Measurements from ENCODE around the gene KLF3. TPM values are rescaled to one million over a fixed set of nuclear protein-coding genes. Genes with fewer than 3 reads are reported as not detected.

The KLF3 gene
- total RNA-seq, 1 donor from 2014 or later = 24.8 TPM

GRCh38 chr4:38691251-38692008 lies 27.4 kb downstream of the KLF3 start:
- peaks cover 24% of the 10 kb centered on the region for H4K20me1 ChIP-seq (ENCODE audit: low read depth)
- H3K27me3 ChIP-seq = no peaks in the 10 kb centered on the region
- H3K4me3 ChIP-seq = no peak overlapping the region
- TF ChIP-seq EZH2 (IDR thresholded peaks at IDR 0.05) (no peak), EZH2phosphoT487 (IDR thresholded peaks at IDR 0.05) (no peak), CTCF (IDR thresholded peaks at IDR 0.05) (no peak)
- no peaks in the 10 kb centered on the region for H3K9me3 ChIP-seq (ENCODE audit: low read depth)
- peaks cover 6% of the 10 kb centered on the region for H3K27me3 Mint-ChIP-seq (ENCODE audit: insufficient read depth, low read depth)
- peaks cover 62% of the 10 kb centered on the region for H3K36me3 Mint-ChIP-seq
- H3K27ac ChIP-seq = no peak overlapping the region
- peaks cover 24% of the 10 kb centered on the region for H3K79me2 ChIP-seq (ENCODE audit: low read depth)
- H3K9me3 Mint-ChIP-seq = no peaks in the 10 kb centered on the region
- H3K4me1 ChIP-seq = no peaks in the 10 kb centered on the region
- no peaks in the 10 kb centered on the region for H3F3A ChIP-seq (ENCODE audit: low read depth)
- H3K4me2 ChIP-seq = no peak overlapping the region
- DNase-seq (ENCODE audit: low spot score) = no peak
- no peaks in the 10 kb centered on the region for H3K4me1 Mint-ChIP-seq
- H3K27ac Mint-ChIP-seq = no peak overlapping the region
- H3K36me3 ChIP-seq = peaks cover 30% of the 10 kb centered on the region
- H3K9ac ChIP-seq = no peak overlapping the region
- H3K4me3 Mint-ChIP-seq = no peak overlapping the region
- H2AFZ ChIP-seq (replicated peaks) = no peak overlapping the region

GRCh38 chr4:38692421-38692820 lies 28.4 kb downstream of the KLF3 start:
- no peak overlapping the region for H2AFZ ChIP-seq (replicated peaks)
- H3F3A ChIP-seq (ENCODE audit: low read depth) = no peaks in the 10 kb centered on the region
- Mint-ChIP-seq H3K36me3 (peaks cover 65% of the 10 kb centered on the region), H3K4me1 (no peaks in the 10 kb centered on the region), H3K4me3 (no peak overlapping the region), H3K9me3 (no peaks in the 10 kb centered on the region), H3K27me3 (ENCODE audit: insufficient read depth, low read depth) (peaks cover 6% of the 10 kb centered on the region), H3K27ac (no peak overlapping the region)
- H3K36me3 ChIP-seq = peaks cover 30% of the 10 kb centered on the region
- no peak overlapping the region for H3K4me2 ChIP-seq
- no peak overlapping the region for H3K27ac ChIP-seq
- H3K9ac ChIP-seq = no peak overlapping the region
- no peak overlapping the region for H3K4me3 ChIP-seq
- no peaks in the 10 kb centered on the region for H3K4me1 ChIP-seq
- no peaks in the 10 kb centered on the region for H3K9me3 ChIP-seq (ENCODE audit: low read depth)
- H4K20me1 ChIP-seq (ENCODE audit: low read depth) = peaks cover 14% of the 10 kb centered on the region
- H3K79me2 ChIP-seq (ENCODE audit: low read depth) = peaks cover 14% of the 10 kb centered on the region
- DNase-seq (ENCODE audit: low spot score) = no peak
- H3K27me3 ChIP-seq = no peaks in the 10 kb centered on the region
- TF ChIP-seq EZH2phosphoT487 (IDR thresholded peaks at IDR 0.05) (no peak), CTCF (IDR thresholded peaks at IDR 0.05) (no peak), EZH2 (IDR thresholded peaks at IDR 0.05) (no peak)

GRCh38 chr4:38693569-38693968 lies 29.6 kb downstream of the KLF3 start:
- H3K36me3 Mint-ChIP-seq = peaks cover 67% of the 10 kb centered on the region
- H4K20me1 ChIP-seq (ENCODE audit: low read depth) = peaks cover 6% of the 10 kb centered on the region
- H3K27ac ChIP-seq = no peak overlapping the region
- TF ChIP-seq EZH2phosphoT487 (IDR thresholded peaks at IDR 0.05) = no peak
- TF ChIP-seq EZH2 (IDR thresholded peaks at IDR 0.05) = no peak
- TF ChIP-seq CTCF (IDR thresholded peaks at IDR 0.05) = no peak
- DNase-seq (ENCODE audit: low spot score) = no peak
- H3K4me1 Mint-ChIP-seq = no peaks in the 10 kb centered on the region
- peaks cover 30% of the 10 kb centered on the region for H3K36me3 ChIP-seq
- peaks cover 3% of the 10 kb centered on the region for H3K79me2 ChIP-seq (ENCODE audit: low read depth)
- no peak overlapping the region for H3K9ac ChIP-seq
- no peaks in the 10 kb centered on the region for H3K9me3 ChIP-seq (ENCODE audit: low read depth)
- H3K4me1 ChIP-seq = no peaks in the 10 kb centered on the region
- no peak overlapping the region for H2AFZ ChIP-seq (replicated peaks)
- no peak overlapping the region for H3K4me2 ChIP-seq
- H3K27ac Mint-ChIP-seq = no peak overlapping the region
- H3K4me3 ChIP-seq = no peak overlapping the region
- no peak overlapping the region for H3K4me3 Mint-ChIP-seq
- H3F3A ChIP-seq (ENCODE audit: low read depth) = peaks cover 3% of the 10 kb centered on the region
- peaks cover 4% of the 10 kb centered on the region for H3K27me3 Mint-ChIP-seq (ENCODE audit: insufficient read depth, low read depth)
- no peaks in the 10 kb centered on the region for H3K9me3 Mint-ChIP-seq
- no peaks in the 10 kb centered on the region for H3K27me3 ChIP-seq

Data from neural progenitor cell (in vitro differentiated cells).